Liver (tissue), 9 donors: ENCODE measurements around the gene TTC9C. TPM values are rescaled to one million over a fixed set of nuclear protein-coding genes. Genes with fewer than 3 reads are reported as not detected.

Experiments
- DNase-seq: peaks from one replicate; pipeline ENCODE4 v3.0.0-alpha.2; 2017; ENCODE audit warnings: low spot score
- H3K27ac ChIP-seq, 2 donors: one replicate each; pipeline ENCODE4 v1.7.0; 2013; ENCODE audit warnings: inconsistent platforms in 2 of 2, low read length in 2 of 2, control low read depth in 1 of 2, low read depth in 1 of 2, mild to moderate bottlenecking in 1 of 2
- H3K27me3 ChIP-seq, 4 donors: one replicate each; pipeline versions ENCODE4 v1.6.1 to v1.7.0; 2013; ENCODE audit warnings: low read length in 3 of 4, inconsistent platforms in 1 of 4, mild to moderate bottlenecking in 1 of 4, moderate library complexity in 1 of 4; ENCODE audit not compliant: control insufficient read depth in 4 of 4, insufficient read depth in 4 of 4
- H3K36me3 ChIP-seq, 4 donors: one replicate each; pipeline versions ENCODE4 v1.6.1 to v1.7.0; 2013; ENCODE audit warnings: low read length in 3 of 4, mild to moderate bottlenecking in 3 of 4, low read depth in 1 of 4, moderate library complexity in 1 of 4; ENCODE audit not compliant: control insufficient read depth in 4 of 4, insufficient read depth in 3 of 4
- H3K4me1 ChIP-seq, 4 donors: one replicate each; pipeline versions ENCODE4 v1.6.1 to v1.7.0; 2013; ENCODE audit warnings: low read length in 3 of 4, mild to moderate bottlenecking in 3 of 4, moderate library complexity in 1 of 4; ENCODE audit not compliant: control insufficient read depth in 4 of 4, insufficient read depth in 4 of 4
- H3K4me3 ChIP-seq, 3 donors: one replicate each; pipeline versions ENCODE4 v1.6.1 to v1.7.0; 2013; ENCODE audit warnings: low read length in 3 of 3, control low read depth in 1 of 3, low read depth in 1 of 3, mild to moderate bottlenecking in 1 of 3
- H3K9ac ChIP-seq, 2 donors: one replicate each; pipeline ENCODE4 v1.7.0; 2013; ENCODE audit warnings: low read length in 2 of 2, mild to moderate bottlenecking in 2 of 2, moderate library complexity in 2 of 2, control low read depth in 1 of 2, low read depth in 1 of 2
- H3K9me3 ChIP-seq, 4 donors: one replicate each; pipeline versions ENCODE4 v1.6.1 to v1.7.0; 2013; ENCODE audit warnings: low read length in 3 of 4; ENCODE audit not compliant: control insufficient read depth in 4 of 4
- EGR1 ChIP-seq, 2 donors: IDR thresholded peaks; 2 replicates each; pipeline ENCODE4 v1.6.1; 2016 to 2018; ENCODE audit warnings: antibody characterized with exemption in 2 of 2, low read depth in 2 of 2
- HNF4A ChIP-seq, 2 donors: conservative IDR thresholded peaks; 2 replicates each; pipeline ENCODE4 v1.6.1; 2016; ENCODE audit warnings: antibody characterized with exemption in 2 of 2, mild to moderate bottlenecking in 2 of 2
- MAX ChIP-seq: IDR thresholded peaks from 2 replicates; pipeline ENCODE4 v1.6.1; 2016; ENCODE audit warnings: antibody characterized with exemption
- NR2F2 ChIP-seq: IDR thresholded peaks from 2 replicates; pipeline ENCODE4 v1.6.1; 2016; ENCODE audit warnings: antibody characterized with exemption
- RAD21 ChIP-seq, 2 donors: IDR thresholded peaks; 2 replicates each; pipeline ENCODE4 v1.6.1; 2016; ENCODE audit warnings: antibody characterized with exemption in 2 of 2, mild to moderate bottlenecking in 2 of 2
- REST ChIP-seq: IDR thresholded peaks from 2 replicates; pipeline ENCODE4 v1.6.1; 2016; ENCODE audit warnings: antibody characterized with exemption, mild to moderate bottlenecking
- RXRA ChIP-seq, 2 donors: IDR thresholded peaks; 2 replicates each; pipeline ENCODE4 v1.6.1; 2017 to 2018; ENCODE audit warnings: antibody characterized with exemption in 2 of 2, mild to moderate bottlenecking in 1 of 2
- YY1 ChIP-seq: IDR thresholded peaks from 2 replicates; pipeline ENCODE4 v1.6.1; 2016; ENCODE audit warnings: antibody characterized with exemption, mild to moderate bottlenecking
- ZBTB33 ChIP-seq: IDR thresholded peaks from 2 replicates; pipeline ENCODE4 v1.6.1; 2016; ENCODE audit warnings: antibody characterized with exemption
- WGBS: extraction: QIAGEN DNeasy Blood & Tissue Kit; methylation state at CpG from one replicate; pipeline ENCODE4 v1.1.7; 2013; 5-methylcytosine and 5-hydroxymethylcytosine counted together
- polyA plus RNA-seq, 2 donors: library from polyadenylated mRNA; stranded (reverse) in 1 of 2; unstranded in 1 of 2; fragments of 200-250 nt in 1 of 2; fragments of >200 nt in 1 of 2; fragmentation: Nextera tagmentation in 1 of 2; extraction: Ambion mirVana in 1 of 2; gene quantifications; one replicate each; pipeline versions ENCODE4 v1.2.1 to v1.2.3, GENCODE V29; 2013 to 2015
- total RNA-seq, 2 donors: library from RNA; depleted of rRNA; stranded (reverse); fragments of >200 nt; gene quantifications; one replicate each; pipeline ENCODE4 v1.2.3, GENCODE V29; 2014
- TF ChIP-seq, protein P1 (sequence below): fragments of 150-350 bp; IDR thresholded peaks from 2 replicates; pipeline ENCODE4 v1.5.1; 2017; ENCODE audit warnings: improper control_type of control experiment, low read depth, low read length; ENCODE audit not compliant: missing input control
- donor health status: healthy.
- donor health status: healthy.
- donor health status: healthy.
- donor health status: healthy.
- donor health status: healthy.

TTC9C gene
- total and polyA plus RNA-seq, 4 donors = 10.0 to 16.1 (median 13.0) TPM

- DNase-seq = no peak
- no peak for TF ChIP-seq YY1
- TF ChIP-seq NR2F2 = no peak
- no peak for TF ChIP-seq RXRA (IDR thresholded peaks at IDR 0.05)
- no peak for TF ChIP-seq MAX
- no peak for TF ChIP-seq REST
- TF ChIP-seq ZBTB33 = no peak
- no peak for TF ChIP-seq EGR1 (IDR thresholded peaks at IDR 0.05; ENCODE audit: low read depth in 2 of 2)
- TF ChIP-seq RAD21 (IDR thresholded peaks at IDR 0.05) = no peak
- Histone ChIP-seq H3K4me1 (peaks cover 4 to 23% (median 17%) of the 10 kb centered on the region in 4 donors), H3K9ac (no peak overlapping the region), H3K27ac (no peak overlapping the region), H3K9me3 (no peaks in the 10 kb centered on the region), H3K27me3 (no peaks in the 10 kb centered on the region), H3K36me3 (peaks cover 6 to 32% (median 14%) of the 10 kb centered on the region in 4 donors), H3K4me3 (no peak overlapping the region)
- 95% methylated on average over 6 of the region's 6 CpGs for WGBS
Measured at GRCh38 chr11:62774407-62774806, 46.1 kb downstream of the TTC9C start.

GRCh38 chr11:62775646-62776045 lies 47.4 kb downstream of the TTC9C start:
- no peak for TF ChIP-seq MAX
- no peaks in the 10 kb centered on the region for H3K27me3 ChIP-seq
- peaks cover 0 to 16% (median 9%) of the 10 kb centered on the region in 4 donors for H3K4me1 ChIP-seq
- no peak overlapping the region for H3K4me3 ChIP-seq
- 97% methylated on average over 17 of the region's 17 CpGs for WGBS
- no peaks in the 10 kb centered on the region for H3K9me3 ChIP-seq
- no peak overlapping the region for H3K9ac ChIP-seq
- DNase-seq = no peak
- H3K36me3 ChIP-seq = peaks cover 6 to 36% (median 14%) of the 10 kb centered on the region in 4 donors
- H3K27ac ChIP-seq = no peak overlapping the region

GRCh38 chr11:62777389-62777788 lies 49.1 kb downstream of the TTC9C start:
- Histone ChIP-seq H3K27ac (no peak overlapping the region), H3K9me3 (no peaks in the 10 kb centered on the region), H3K4me1 (peaks cover 0 to 4% (median 0%) of the 10 kb centered on the region in 4 donors), H3K4me3 (no peak overlapping the region), H3K27me3 (no peaks in the 10 kb centered on the region), H3K9ac (no peak overlapping the region), H3K36me3 (peaks cover 6 to 44% (median 15%) of the 10 kb centered on the region in 4 donors)
- DNase-seq = no peak
- TF ChIP-seq NR2F2 (no peak), EGR1 (IDR thresholded peaks at IDR 0.05; ENCODE audit: low read depth in 2 of 2) (no peak), HNF4A (conservative IDR thresholded peaks at IDR 0.05) (no peak)
- TF ChIP-seq, protein P1, sequence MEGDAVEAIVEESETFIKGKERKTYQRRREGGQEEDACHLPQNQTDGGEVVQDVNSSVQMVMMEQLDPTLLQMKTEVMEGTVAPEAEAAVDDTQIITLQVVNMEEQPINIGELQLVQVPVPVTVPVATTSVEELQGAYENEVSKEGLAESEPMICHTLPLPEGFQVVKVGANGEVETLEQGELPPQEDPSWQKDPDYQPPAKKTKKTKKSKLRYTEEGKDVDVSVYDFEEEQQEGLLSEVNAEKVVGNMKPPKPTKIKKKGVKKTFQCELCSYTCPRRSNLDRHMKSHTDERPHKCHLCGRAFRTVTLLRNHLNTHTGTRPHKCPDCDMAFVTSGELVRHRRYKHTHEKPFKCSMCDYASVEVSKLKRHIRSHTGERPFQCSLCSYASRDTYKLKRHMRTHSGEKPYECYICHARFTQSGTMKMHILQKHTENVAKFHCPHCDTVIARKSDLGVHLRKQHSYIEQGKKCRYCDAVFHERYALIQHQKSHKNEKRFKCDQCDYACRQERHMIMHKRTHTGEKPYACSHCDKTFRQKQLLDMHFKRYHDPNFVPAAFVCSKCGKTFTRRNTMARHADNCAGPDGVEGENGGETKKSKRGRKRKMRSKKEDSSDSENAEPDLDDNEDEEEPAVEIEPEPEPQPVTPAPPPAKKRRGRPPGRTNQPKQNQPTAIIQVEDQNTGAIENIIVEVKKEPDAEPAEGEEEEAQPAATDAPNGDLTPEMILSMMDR = no peak
- WGBS = 90% methylated on average over 2 of the region's 2 CpGs
